BE2C (cell line): Measurements from ENCODE around the gene ABHD17A.

Experiments used
- DNase-seq: peaks from one replicate; pipeline ENCODE4 v3.0.0-alpha.2; 2020
- H3K27me3 ChIP-seq: fragments of 250-450 bp; sonication (Bioruptor Pico); 2 replicates; pipeline ENCODE4 v1.5.1; 2020; ENCODE audit warnings: mild to moderate bottlenecking
- H3K36me3 ChIP-seq: fragments of 250-450 bp; sonication (Bioruptor Pico); 2 replicates; pipeline ENCODE4 v1.5.1; 2020; ENCODE audit warnings: mild to moderate bottlenecking
- H3K4me1 ChIP-seq: fragments of 250-450 bp; sonication (Bioruptor Pico); 2 replicates; pipeline ENCODE4 v1.5.1; 2020
- H3K4me3 ChIP-seq: 2 replicates; pipeline ENCODE4 v1.5.1; 2011; ENCODE audit warnings: low read depth, low read length
- H3K9me3 ChIP-seq: fragments of 250-450 bp; sonication (Bioruptor Pico); 2 replicates; pipeline ENCODE4 v1.5.1; 2020
- CTCF ChIP-seq: IDR thresholded peaks from 2 replicates; pipeline ENCODE4 v1.5.1; 2012; ENCODE audit warnings: mild to moderate bottlenecking, low read depth, low read length

ABHD17A gene

GRCh38 chr19:1849886-1850398 is 35.4 kb downstream of the ABHD17A start:
- H3K9me3 ChIP-seq, result no peaks in the 10 kb centered on the region
- TF ChIP-seq CTCF, result no peak
- H3K27me3 ChIP-seq, result no peaks in the 10 kb centered on the region
- H3K36me3 ChIP-seq, result peaks cover 22% of the 10 kb centered on the region
- no peak overlapping the region for H3K4me3 ChIP-seq
- no peak for DNase-seq
- H3K4me1 ChIP-seq, result peaks cover 24% of the 10 kb centered on the region

GRCh38 chr19:1849132-1849474 is 36.2 kb downstream of the ABHD17A start:
- Histone ChIP-seq H3K36me3 (peaks cover 24% of the 10 kb centered on the region), H3K9me3 (no peaks in the 10 kb centered on the region), H3K27me3 (no peaks in the 10 kb centered on the region), H3K4me1 (peaks cover 21% of the 10 kb centered on the region), H3K4me3 (peak overlapping the region; percentile 94; the same call in 1 of the 2 replicates)
- DNase-seq, result no peak
- no peak for TF ChIP-seq CTCF

GRCh38 chr19:1848399-1849131 is 36.7 kb downstream of the ABHD17A start, which contains the start of gene REXO1:
TSS of gene REXO1 (minus strand) at chr19:1848483. CDS start at chr19:1848358, 125 bp downstream.
- no peaks in the 10 kb centered on the region for H3K9me3 ChIP-seq
- no peaks in the 10 kb centered on the region for H3K27me3 ChIP-seq
- H3K4me3 ChIP-seq, result peak within 1 kb of the TSS; percentile 94
- peak; percentile 92 for DNase-seq
- peaks cover 27% of the 10 kb centered on the region for H3K36me3 ChIP-seq
- peaks cover 16% of the 10 kb centered on the region for H3K4me1 ChIP-seq
- TF ChIP-seq CTCF, result peak; percentile 91

GRCh38 chr19:1847684-1848398 is 37.5 kb downstream of the ABHD17A start:
- Histone ChIP-seq H3K9me3 (no peaks in the 10 kb centered on the region), H3K4me1 (peaks cover 11% of the 10 kb centered on the region), H3K36me3 (peaks cover 28% of the 10 kb centered on the region), H3K4me3 (peak overlapping the region; percentile 94), H3K27me3 (no peaks in the 10 kb centered on the region)
- DNase-seq, result peak; percentile 60
- TF ChIP-seq CTCF, result no peak

GRCh38 chr19:1847348-1847683 is 38.0 kb downstream of the ABHD17A start:
- H3K4me3 ChIP-seq, result peak overlapping the region; percentile 94
- peaks cover 6% of the 10 kb centered on the region for H3K4me1 ChIP-seq
- no peak for TF ChIP-seq CTCF
- H3K9me3 ChIP-seq, result no peaks in the 10 kb centered on the region
- peaks cover 28% of the 10 kb centered on the region for H3K36me3 ChIP-seq
- no peaks in the 10 kb centered on the region for H3K27me3 ChIP-seq
- DNase-seq, result no peak
